GM10847 (cell line): ENCODE results near the gene ADD2.

ENCODE experiments used
- POLR2A ChIP-seq: IDR thresholded peaks from 2 replicates; pipeline ENCODE4 v1.6.1; 2011; ENCODE audit not compliant: insufficient read length; ENCODE audit errors: extremely low read depth

ADD2 gene

GRCh38 chr2:70768590-70769085 lies 638 bp upstream of the ADD2 start:
- no peak for TF ChIP-seq POLR2A

GRCh38 chr2:70767079-70767698 lies 811 bp downstream of the ADD2 start:
- no peak for TF ChIP-seq POLR2A

- no peak for TF ChIP-seq POLR2A
Observed at GRCh38 chr2:70766357-70767078, 1.5 kb downstream of the ADD2 start.

- no peak for TF ChIP-seq POLR2A
Observed at GRCh38 chr2:70765507-70765906, 2.5 kb downstream of the ADD2 start.

DNA sequence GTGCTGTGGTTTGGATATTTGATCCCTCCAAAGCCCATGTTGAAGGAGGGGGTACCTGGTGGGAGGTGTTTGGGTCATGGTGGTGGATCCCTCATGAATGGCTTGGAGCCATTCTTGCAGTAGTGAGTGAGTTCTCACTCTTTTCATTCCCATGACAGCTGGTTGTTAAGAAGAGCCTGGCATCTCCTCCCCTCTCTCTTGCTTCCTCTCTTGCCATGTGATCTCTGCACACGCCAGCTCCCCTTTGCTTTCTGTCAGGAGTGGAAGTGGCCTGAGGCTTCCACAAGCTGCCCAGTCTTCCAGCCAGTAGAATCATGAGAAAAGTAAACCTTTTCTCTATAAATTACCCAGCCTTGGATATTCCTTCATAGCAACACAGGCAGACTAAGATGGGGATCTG lies 8.6 kb downstream of the ADD2 start:
- TF ChIP-seq POLR2A, result no peak

- no peak for TF ChIP-seq POLR2A
Observed at GRCh38 chr2:70757966-70758365, 10.0 kb downstream of the ADD2 start.

- TF ChIP-seq POLR2A, result no peak
Observed at GRCh38 chr2:70757360-70757759, 10.6 kb downstream of the ADD2 start.

- no peak for TF ChIP-seq POLR2A
Observed at GRCh38 chr2:70756128-70756527, 11.9 kb downstream of the ADD2 start.

DNA sequence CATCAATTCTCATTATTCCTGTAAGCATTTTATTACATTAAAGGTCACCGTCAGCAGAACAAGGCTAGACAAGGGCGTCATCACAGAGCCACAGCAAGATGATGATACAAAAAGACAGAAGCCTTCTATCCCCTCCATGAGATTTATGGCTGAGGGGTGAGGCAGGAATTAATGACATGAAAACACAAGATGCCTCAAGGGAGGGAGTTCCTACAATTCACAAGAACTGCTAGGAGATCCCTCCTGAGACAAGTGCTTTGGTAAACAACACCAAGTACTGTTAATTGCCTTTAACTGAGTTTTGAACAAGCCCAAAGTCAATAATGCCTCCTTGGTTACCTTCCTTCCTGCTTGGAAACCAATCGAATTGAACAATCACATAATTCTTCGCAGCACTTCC lies 14.1 kb downstream of the ADD2 start:
- no peak for TF ChIP-seq POLR2A

DNA sequence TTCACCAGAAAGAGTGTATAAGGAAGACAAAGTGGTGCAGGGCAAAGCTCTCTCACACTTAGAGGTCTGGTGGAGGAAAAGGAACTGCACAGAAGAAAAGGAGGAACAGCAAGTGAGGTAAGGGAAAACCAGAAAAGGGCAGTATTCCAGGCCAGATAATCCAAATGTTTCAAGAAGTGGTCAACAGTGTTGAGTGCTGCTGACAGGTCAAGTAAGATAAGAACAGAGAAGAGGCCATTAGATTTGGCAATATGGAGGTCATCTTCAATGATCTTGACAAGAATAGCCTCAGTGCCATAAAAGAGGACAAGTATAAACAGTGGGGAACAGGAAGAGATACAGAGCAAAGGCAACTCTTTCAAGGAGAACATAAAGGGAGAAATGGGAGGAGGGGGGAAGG lies 15.0 kb downstream of the ADD2 start:
- no peak for TF ChIP-seq POLR2A

DNA sequence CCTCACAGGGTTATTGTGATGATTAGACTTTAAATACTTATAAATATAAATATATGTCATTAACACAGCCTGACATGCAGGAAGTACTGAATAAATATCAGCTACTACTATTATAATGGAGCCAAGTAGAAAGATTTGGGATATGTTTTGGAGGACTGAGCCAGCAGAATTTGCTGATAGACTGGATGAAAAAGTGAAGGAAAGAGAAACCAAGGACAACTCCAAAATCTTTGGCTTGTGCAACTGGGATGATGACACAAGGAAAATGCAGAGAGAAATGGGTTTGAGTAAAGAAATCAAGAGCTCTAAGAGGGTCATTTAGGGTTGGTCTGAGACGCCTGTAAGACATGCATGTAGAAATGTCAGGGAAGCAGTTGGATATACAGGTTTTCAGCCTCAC lies 15.6 kb downstream of the ADD2 start:
- TF ChIP-seq POLR2A, result no peak

GRCh38 chr2:70751881-70752280 lies 16.1 kb downstream of the ADD2 start:
- TF ChIP-seq POLR2A, result no peak

DNA sequence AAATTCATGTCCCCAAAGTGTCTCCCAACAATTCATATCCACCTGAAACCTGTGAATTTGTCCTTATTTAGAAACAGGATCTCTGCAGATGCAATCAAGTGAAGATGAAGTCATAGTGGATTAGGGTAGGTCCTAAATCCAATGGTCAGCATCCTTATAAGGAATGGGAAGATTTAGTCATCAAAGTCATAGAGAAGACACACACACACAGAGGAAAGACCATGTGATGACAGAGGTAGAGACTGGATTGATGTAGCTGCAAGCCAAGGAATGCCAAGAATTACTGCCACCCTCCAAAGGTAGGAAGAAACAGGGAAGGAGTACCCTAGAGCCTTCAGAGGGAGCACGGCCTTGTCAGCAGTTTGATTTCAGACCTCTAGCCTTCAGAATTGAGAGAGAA lies 17.7 kb downstream of the ADD2 start:
- TF ChIP-seq POLR2A, result no peak

- no peak for TF ChIP-seq POLR2A
Observed at GRCh38 chr2:70748002-70748784, 19.8 kb downstream of the ADD2 start.

GRCh38 chr2:70747284-70747683 lies 20.7 kb downstream of the ADD2 start:
- TF ChIP-seq POLR2A, result no peak
